SJCRH30 (cell line): ENCODE data around the gene SAMD13. TPM values are rescaled to one million over a fixed set of nuclear protein-coding genes. Genes with fewer than 3 reads are reported as not detected.

Source experiments
- DNase-seq, 2 experiments: peaks; one replicate each; pipeline ENCODE4 v3.0.0-alpha.2; 2015 to 2020
- H3K27ac ChIP-seq: fragments of 250-450 bp; sonication (Bioruptor Pico); 2 replicates; pipeline ENCODE4 v1.5.1; 2020; ENCODE audit warnings: mild to moderate bottlenecking, moderate library complexity
- H3K27me3 ChIP-seq: fragments of 250-450 bp; sonication (Bioruptor Pico); 2 replicates; pipeline ENCODE4 v1.5.1; 2020; ENCODE audit warnings: mild to moderate bottlenecking, moderate library complexity
- H3K36me3 ChIP-seq: fragments of 250-450 bp; sonication (Bioruptor Pico); 2 replicates; pipeline ENCODE4 v1.5.1; 2020; ENCODE audit warnings: mild to moderate bottlenecking, moderate library complexity
- H3K4me1 ChIP-seq: fragments of 250-450 bp; sonication (Bioruptor Pico); 2 replicates; pipeline ENCODE4 v1.5.1; 2020; ENCODE audit warnings: mild to moderate bottlenecking, moderate library complexity
- H3K4me3 ChIP-seq: fragments of 250-450 bp; sonication (Bioruptor Pico); 2 replicates; pipeline ENCODE4 v1.5.1; 2020; ENCODE audit warnings: mild to moderate bottlenecking, moderate library complexity
- H3K9me3 ChIP-seq: fragments of 250-450 bp; sonication (Bioruptor Pico); replicated peaks from 2 replicates; pipeline ENCODE4 v1.5.1; 2020; ENCODE audit warnings: mild to moderate bottlenecking, moderate library complexity
- total RNA-seq: library from RNA; depleted of rRNA; stranded (reverse); fragments of >200 nt; shearing (Covaris generic); gene quantifications from 2 replicates; pipeline ENCODE4 v1.2.3, GENCODE V29; 2014

SAMD13 gene
- total RNA-seq, 1 experiment from 2014 or later = 3.9 TPM

DNA sequence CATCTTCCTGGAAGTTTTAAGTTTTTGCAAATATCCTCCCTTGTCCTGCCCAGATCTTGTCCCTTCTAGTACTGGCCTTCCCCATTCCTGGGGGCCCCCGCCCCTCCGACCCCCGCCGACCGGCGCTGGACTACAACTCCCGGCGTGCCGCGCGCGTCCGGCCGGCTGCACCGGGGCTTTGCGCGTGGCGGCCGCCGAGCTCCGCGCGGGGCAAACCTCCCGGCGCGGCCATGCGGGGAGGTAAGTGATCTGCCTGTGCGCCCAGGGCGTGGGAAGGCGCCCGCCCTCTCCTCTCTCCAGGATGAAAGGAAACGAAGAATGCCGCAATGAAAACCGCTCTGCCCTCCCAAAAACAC lies 3.2 kb upstream of the SAMD13 start:
- peak; percentile 64 to 75 for DNase-seq
- Histone ChIP-seq H3K4me1 (peaks cover 20% of the 10 kb centered on the region), H3K4me3 (peak overlapping the region; percentile 88), H3K36me3 (no peaks in the 10 kb centered on the region), H3K27me3 (no peaks in the 10 kb centered on the region), H3K27ac (peak overlapping the region; percentile 84), H3K9me3 (no peaks in the 10 kb centered on the region)

- H3K27me3 ChIP-seq = no peaks in the 10 kb centered on the region
- peak overlapping the region; percentile 88 for H3K4me3 ChIP-seq
- H3K36me3 ChIP-seq = no peaks in the 10 kb centered on the region
- H3K9me3 ChIP-seq = no peaks in the 10 kb centered on the region
- peak; percentile 76 to 80 for DNase-seq
- peaks cover 20% of the 10 kb centered on the region for H3K4me1 ChIP-seq
- H3K27ac ChIP-seq = peak overlapping the region; percentile 84
Observed at GRCh38 chr1:84298684-84299535, 2.6 kb upstream of the SAMD13 start.

- H3K27ac ChIP-seq = peak overlapping the region; percentile 84
- DNase-seq = peak; percentile 9 to 44
- H3K9me3 ChIP-seq = no peaks in the 10 kb centered on the region
- peak overlapping the region; percentile 88 for H3K4me3 ChIP-seq
- peaks cover 20% of the 10 kb centered on the region for H3K4me1 ChIP-seq
- no peaks in the 10 kb centered on the region for H3K27me3 ChIP-seq
- no peaks in the 10 kb centered on the region for H3K36me3 ChIP-seq
Observed at GRCh38 chr1:84299536-84300170, 1.9 kb upstream of the SAMD13 start.

GRCh38 chr1:84300501-84300900 lies 1.0 kb upstream of the SAMD13 start:
- Histone ChIP-seq H3K9me3 (no peaks in the 10 kb centered on the region), H3K27me3 (no peaks in the 10 kb centered on the region), H3K4me1 (peaks cover 20% of the 10 kb centered on the region), H3K36me3 (no peaks in the 10 kb centered on the region), H3K4me3 (peak overlapping the region; percentile 56), H3K27ac (peak overlapping the region; percentile 73)
- DNase-seq = no peak

- no peak for DNase-seq
- H3K27me3 ChIP-seq = no peaks in the 10 kb centered on the region
- H3K4me3 ChIP-seq = peak overlapping the region; percentile 56
- H3K4me1 ChIP-seq = peaks cover 20% of the 10 kb centered on the region
- H3K36me3 ChIP-seq = no peaks in the 10 kb centered on the region
- peak overlapping the region; percentile 73 for H3K27ac ChIP-seq
- H3K9me3 ChIP-seq = no peaks in the 10 kb centered on the region
Observed at GRCh38 chr1:84301785-84302385, 377 bp downstream of the SAMD13 start.

DNA sequence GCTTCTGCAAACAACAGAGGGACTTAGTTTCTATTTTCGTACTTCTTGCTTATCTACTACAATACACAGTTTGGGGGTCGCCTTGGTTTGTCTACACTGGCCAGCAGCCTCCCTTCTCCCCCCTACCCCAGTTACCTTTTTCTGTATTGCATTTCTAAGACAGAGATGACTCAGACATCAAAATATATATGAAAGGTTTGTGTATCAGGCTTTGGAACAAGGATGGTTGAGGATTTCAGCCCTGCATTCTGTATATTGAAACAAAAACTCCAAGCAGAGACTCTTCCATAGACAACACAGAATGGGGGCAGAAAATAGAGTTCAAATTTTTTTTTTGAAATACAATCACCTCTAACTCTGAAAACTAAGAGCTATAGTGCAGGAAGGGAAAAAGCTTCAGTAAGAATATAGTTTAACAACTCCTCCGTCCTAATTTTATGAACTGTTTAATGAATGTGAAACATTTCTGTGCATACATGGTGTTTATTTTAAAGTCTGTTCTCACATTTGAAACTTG lies 1.9 kb downstream of the SAMD13 start:
- peak overlapping the region; percentile 56 for H3K4me3 ChIP-seq
- no peaks in the 10 kb centered on the region for H3K27me3 ChIP-seq
- H3K27ac ChIP-seq = peak overlapping the region; percentile 73
- peaks cover 15% of the 10 kb centered on the region for H3K4me1 ChIP-seq
- H3K36me3 ChIP-seq = no peaks in the 10 kb centered on the region
- H3K9me3 ChIP-seq = no peaks in the 10 kb centered on the region
- no peak for DNase-seq

- Histone ChIP-seq H3K9me3 (no peaks in the 10 kb centered on the region), H3K4me3 (no peak overlapping the region), H3K36me3 (no peaks in the 10 kb centered on the region), H3K27ac (no peak overlapping the region), H3K4me1 (no peaks in the 10 kb centered on the region; the same call in 1 of the 2 replicates), H3K27me3 (no peaks in the 10 kb centered on the region)
- DNase-seq = no peak
Observed at GRCh38 chr1:84307398-84307797, 5.9 kb downstream of the SAMD13 start.

DNA sequence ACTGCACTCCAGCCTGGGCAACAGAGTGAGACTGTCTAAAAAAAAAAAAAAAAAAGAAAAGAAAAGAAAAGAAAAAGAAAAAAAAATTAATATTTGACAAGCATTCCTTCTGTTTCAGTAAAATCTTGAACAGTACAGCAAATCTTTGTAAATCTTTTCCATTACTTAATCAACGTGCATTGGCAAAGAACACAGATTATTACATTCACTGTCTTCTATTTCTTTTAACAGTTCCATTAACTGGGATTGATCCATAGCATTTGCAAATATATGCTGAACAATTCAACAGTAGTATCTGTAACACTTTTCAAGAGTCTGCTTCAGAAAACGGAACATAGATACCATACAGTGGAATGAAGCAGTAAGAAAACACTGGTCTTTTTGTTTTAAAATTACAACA lies 9.8 kb downstream of the SAMD13 start:
- no peak for DNase-seq
- Histone ChIP-seq H3K4me3 (no peak overlapping the region), H3K36me3 (no peaks in the 10 kb centered on the region), H3K27ac (no peak overlapping the region), H3K27me3 (no peaks in the 10 kb centered on the region), H3K4me1 (no peaks in the 10 kb centered on the region), H3K9me3 (no peaks in the 10 kb centered on the region)

DNA sequence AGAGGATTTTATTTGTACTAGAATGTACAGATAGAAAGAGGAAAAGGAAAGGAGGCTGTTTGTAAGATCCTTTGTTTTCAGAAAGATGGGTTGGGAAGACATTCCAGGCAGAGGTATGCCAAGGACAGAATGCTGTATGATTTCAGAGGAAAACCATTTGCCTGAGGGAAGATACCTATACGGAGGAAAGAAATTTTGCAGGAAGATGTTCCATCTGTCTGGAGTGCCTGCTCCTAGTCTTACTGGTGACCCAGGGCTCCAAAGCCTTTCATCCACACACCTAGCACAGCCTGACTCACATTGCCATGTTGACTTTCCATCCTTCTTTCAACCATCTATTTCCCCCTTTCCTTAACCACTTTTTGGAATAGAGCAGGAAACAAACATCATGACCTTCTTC lies 18.2 kb downstream of the SAMD13 start:
- H3K4me3 ChIP-seq = no peak overlapping the region
- H3K27ac ChIP-seq = no peak overlapping the region
- DNase-seq = no peak
- no peaks in the 10 kb centered on the region; the same call in 1 of the 2 replicates for H3K4me1 ChIP-seq
- no peaks in the 10 kb centered on the region for H3K9me3 ChIP-seq
- H3K27me3 ChIP-seq = no peaks in the 10 kb centered on the region
- H3K36me3 ChIP-seq = no peaks in the 10 kb centered on the region

GRCh38 chr1:84327830-84328229 lies 26.3 kb downstream of the SAMD13 start:
- Histone ChIP-seq H3K36me3 (no peaks in the 10 kb centered on the region), H3K9me3 (no peaks in the 10 kb centered on the region), H3K4me3 (no peak overlapping the region), H3K4me1 (no peaks in the 10 kb centered on the region), H3K27me3 (no peaks in the 10 kb centered on the region), H3K27ac (no peak overlapping the region)
- no peak for DNase-seq

DNA sequence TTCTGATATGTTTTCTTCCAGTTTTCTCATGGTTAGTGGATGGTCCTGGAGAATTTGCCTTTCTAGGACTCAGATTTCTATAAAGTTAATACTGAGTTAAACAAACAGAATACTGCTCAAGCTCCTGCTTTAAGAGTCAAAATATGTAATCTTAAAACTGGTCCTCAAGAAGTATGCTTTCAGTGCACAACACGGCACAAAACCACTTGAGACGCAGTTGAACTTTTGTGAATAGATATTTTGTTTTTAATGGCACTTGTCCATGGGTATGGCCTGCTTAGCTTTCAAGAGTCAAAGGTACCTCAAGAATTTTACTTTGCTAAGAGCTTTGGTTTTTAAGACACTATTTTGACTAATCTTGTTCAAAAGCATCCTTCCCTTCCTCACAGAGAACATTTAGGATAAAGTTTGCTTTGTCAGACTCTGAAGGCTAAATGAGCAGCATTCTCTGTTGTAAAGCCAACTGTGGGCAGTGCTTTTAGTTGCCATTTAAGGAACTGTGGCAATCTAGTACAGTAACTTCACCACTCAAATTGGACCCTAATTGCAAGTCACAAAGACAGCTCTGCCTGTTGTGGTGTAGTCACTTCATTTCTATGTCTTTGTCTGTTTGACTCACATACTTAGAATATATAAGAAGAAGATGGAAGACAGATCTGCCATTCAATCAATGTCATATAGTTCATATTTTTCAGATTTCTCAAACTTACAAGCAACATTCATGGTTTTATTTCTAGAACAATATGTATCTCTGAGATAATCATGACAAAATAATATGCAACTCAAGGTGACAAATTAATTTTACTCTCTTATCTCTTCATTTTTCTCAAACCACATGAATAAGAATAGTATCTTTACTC lies 28.8 kb downstream of the SAMD13 start:
- Histone ChIP-seq H3K4me1 (no peaks in the 10 kb centered on the region), H3K9me3 (no peaks in the 10 kb centered on the region; the same call in 1 of the 2 replicates), H3K27me3 (no peaks in the 10 kb centered on the region), H3K36me3 (no peaks in the 10 kb centered on the region), H3K27ac (no peak overlapping the region), H3K4me3 (no peak overlapping the region)
- no peak for DNase-seq

- H3K4me1 ChIP-seq = no peaks in the 10 kb centered on the region
- no peak overlapping the region for H3K27ac ChIP-seq
- no peak for DNase-seq
- H3K27me3 ChIP-seq = no peaks in the 10 kb centered on the region
- peaks cover 6% of the 10 kb centered on the region; the same call in 1 of the 2 replicates for H3K9me3 ChIP-seq
- no peak overlapping the region for H3K4me3 ChIP-seq
- no peaks in the 10 kb centered on the region for H3K36me3 ChIP-seq
Observed at GRCh38 chr1:84339503-84339902, 38.0 kb downstream of the SAMD13 start.

DNA sequence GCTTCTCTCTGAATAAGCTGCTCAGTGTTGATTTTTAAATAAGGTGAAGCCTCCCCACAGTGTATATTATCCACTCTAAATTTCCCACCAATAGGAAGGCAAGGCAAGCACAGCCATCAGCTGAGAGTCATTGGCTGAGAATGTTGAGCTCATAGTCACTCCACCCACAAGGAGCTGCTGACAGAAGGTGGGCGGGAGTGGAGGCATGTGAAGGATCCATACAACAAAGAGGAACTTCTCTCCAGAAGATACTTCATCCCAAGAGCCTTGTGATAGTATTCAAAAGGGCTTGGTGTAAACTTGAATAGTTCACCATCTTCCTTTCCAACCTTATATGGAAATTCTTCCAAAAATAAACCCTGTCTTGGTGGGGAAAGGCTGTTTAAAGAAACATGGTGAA lies 42.8 kb downstream of the SAMD13 start:
- no peaks in the 10 kb centered on the region for H3K4me1 ChIP-seq
- DNase-seq = no peak
- no peaks in the 10 kb centered on the region for H3K36me3 ChIP-seq
- H3K9me3 ChIP-seq = no peaks in the 10 kb centered on the region
- no peak overlapping the region for H3K27ac ChIP-seq
- no peak overlapping the region for H3K4me3 ChIP-seq
- H3K27me3 ChIP-seq = no peaks in the 10 kb centered on the region

DNA sequence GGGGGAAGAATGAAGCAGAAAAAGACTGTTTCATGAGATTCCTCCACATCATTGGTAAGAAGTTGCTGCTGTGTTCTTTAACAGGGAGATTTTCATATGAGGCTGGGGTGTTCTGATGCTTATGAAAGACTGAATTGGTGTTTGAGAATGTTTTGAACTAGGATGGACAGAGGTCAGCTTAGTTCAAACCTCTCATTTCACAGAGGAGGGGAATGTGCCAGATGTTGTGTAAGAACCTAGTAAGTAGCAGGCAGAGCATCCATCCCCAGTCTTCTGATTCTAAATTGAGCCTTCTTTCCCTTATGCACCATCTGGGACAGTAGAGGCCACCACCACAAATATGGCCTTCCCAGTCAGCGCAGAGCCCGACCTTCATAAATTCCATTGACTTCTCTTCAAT lies 43.7 kb downstream of the SAMD13 start:
- H3K27ac ChIP-seq = no peak overlapping the region
- no peak for DNase-seq
- no peaks in the 10 kb centered on the region for H3K27me3 ChIP-seq
- H3K4me1 ChIP-seq = no peaks in the 10 kb centered on the region
- H3K9me3 ChIP-seq = no peaks in the 10 kb centered on the region
- H3K4me3 ChIP-seq = no peak overlapping the region
- no peaks in the 10 kb centered on the region for H3K36me3 ChIP-seq
